ENCODE results near the gene PTPRG. TPM values are rescaled to one million over a fixed set of nuclear protein-coding genes. Genes with fewer than 3 reads are reported as not detected.
"Not testable (repeated sequence)": the region's sequence is repeated elsewhere in the genome, so short reads cannot be mapped to it uniquely, and the experiment has no call there.

Gene PTPRG
- total and polyA plus RNA-seq, 5 experiments from 2014 or later, result not detected

DNA sequence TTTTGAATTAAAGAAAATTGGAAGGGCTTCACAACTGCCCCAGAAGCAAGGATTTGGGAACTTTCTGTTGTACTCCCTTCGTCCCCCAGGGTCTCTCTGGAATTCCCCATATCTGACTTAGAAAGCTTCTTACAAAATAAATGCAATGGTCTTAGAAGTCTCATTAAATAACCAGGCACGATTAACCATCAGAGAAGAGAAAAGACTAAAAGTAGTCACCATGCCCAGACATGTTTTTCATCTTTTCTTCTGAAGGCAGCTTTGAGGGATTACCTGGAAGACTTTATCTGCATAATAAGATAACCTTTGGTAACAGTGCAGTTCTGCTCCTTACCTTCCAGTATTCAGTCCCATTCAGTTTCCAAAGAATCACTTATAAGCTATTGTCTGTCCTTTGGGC lies 135.9 kb downstream of the PTPRG start:
- Mint-ChIP-seq H3K27me3 (peaks cover 0 to 11% (median 2%) of the 10 kb centered on the region in 5 donors), H3K4me3 (no peak overlapping the region), H3K36me3 (no peaks in the 10 kb centered on the region), H3K4me1 (no peaks in the 10 kb centered on the region), H3K27ac (no peak overlapping the region), H3K9me3 (peaks cover 0 to 4% (median 0%) of the 10 kb centered on the region in 9 donors)
- DNase-seq (no peak), ATAC-seq (no peak)
- POLR2A ChIA-PET, result no interaction called here

DNA sequence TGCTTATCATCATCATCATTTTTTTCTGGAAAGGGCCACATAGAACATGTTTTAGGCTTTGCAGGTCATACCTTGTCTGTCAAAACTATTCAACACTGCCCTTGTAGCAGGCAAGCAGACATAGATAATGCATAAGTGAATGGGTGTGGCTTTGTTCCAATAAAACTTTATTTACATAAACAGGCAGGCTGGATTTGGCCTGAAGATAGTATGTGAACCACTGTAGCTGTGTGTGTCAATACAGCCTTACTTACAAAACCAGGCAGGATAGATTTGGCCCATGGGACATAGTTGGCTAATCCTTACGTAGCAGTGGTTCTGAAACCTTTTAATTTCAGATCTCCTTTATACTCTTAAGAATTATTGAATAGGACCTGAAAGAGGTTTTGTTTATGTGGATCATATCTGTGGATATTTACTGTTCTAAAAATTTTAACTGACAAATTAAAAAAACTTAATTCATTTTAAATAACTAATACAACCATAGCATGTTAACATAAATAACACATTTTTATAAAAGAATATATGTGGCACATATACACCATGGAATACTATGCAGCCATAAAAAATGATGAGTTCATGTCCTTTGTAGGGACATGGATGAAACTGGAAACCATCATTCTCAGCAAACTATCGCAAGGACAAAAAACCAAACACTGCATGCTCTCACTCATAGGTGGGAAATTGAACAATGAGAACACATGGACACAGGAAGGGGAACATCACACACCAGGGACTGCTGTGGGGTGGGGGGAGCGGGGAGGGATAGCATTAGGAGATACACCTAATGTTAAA lies 137.1 kb downstream of the PTPRG start:
- POLR2A ChIA-PET, H3K36me3 Mint-ChIP-seq, DNase-seq, H3K9me3 Mint-ChIP-seq, H3K27me3 Mint-ChIP-seq, H3K4me3 Mint-ChIP-seq, ATAC-seq, H3K4me1 Mint-ChIP-seq: not testable (repeated sequence)
- H3K27ac Mint-ChIP-seq, result peak overlapping the region in 1 of 10 donors; percentile 19

DNA sequence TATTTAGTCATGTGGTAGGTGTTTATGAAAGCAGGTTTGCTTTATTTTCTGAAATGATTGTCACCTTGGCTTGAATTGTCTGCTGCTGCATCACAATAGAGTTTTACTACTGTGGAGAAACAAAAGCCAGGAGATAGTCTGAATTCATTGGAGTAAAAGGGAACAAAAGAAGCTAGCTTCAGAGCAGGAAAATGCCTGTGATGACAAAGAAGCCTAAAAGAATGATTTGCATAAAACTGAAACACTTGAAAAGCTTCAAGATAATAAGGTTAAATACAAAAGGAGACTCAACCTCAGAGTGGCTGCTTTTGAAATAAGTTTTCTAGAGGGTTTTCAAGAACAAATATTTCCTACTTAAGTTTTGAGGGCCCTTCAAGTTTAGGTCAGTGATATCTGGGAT lies 138.3 kb downstream of the PTPRG start:
- no peaks in the 10 kb centered on the region for H3K36me3 Mint-ChIP-seq
- POLR2A ChIA-PET, result no interaction called here
- peaks cover 0 to 4% (median 0%) of the 10 kb centered on the region in 5 donors for H3K27me3 Mint-ChIP-seq
- ATAC-seq, result no peak
- peaks cover 0 to 4% (median 0%) of the 10 kb centered on the region in 9 donors for H3K9me3 Mint-ChIP-seq
- no peak for DNase-seq
- H3K4me3 Mint-ChIP-seq, result no peak overlapping the region
- no peaks in the 10 kb centered on the region for H3K4me1 Mint-ChIP-seq
- H3K27ac Mint-ChIP-seq, result no peak overlapping the region

DNA sequence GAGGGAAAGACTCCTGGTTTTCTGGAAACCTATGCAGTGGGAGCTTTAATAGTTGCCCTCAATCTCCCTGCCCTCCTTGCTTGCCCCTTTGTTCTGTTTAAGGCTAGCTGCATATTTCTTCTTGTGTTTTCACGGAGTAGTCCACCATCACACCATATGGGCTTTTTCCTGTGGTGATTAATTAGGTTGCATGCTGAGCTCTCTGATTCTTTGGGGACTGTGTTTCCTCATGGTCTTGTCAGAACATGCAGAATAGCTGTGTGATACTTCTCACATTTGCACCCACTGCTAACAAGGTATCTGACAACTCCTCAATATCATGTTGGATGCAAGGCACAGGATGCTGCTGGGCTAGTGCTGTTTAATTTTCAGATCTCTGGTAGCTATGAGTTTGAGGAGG lies 139.6 kb downstream of the PTPRG start:
- Mint-ChIP-seq H3K36me3 (no peaks in the 10 kb centered on the region), H3K9me3 (peaks cover 0 to 4% (median 0%) of the 10 kb centered on the region in 9 donors), H3K4me3 (no peak overlapping the region), H3K27me3 (peaks cover 0 to 4% (median 0%) of the 10 kb centered on the region in 5 donors), H3K4me1 (no peaks in the 10 kb centered on the region), H3K27ac (no peak overlapping the region)
- DNase-seq (no peak), ATAC-seq (no peak)
- POLR2A ChIA-PET, result no interaction called here

DNA sequence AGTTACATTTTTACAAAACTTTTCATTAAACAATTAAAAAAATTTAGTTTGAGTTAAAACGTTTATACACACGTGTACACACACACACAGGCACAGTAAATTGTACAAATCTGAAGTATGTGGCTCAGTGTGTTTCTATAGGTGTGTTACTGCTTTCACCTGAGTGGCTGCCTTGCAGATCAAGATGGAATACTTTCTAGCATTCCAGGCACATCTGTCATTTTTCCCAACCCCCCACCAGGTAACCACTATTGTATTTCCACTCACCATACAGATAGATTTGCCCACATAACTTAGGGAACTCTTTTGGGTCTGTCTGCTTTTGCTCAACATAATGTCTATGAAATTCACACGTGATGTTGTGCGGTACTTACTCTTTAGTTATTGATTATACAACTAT lies 141.1 kb downstream of the PTPRG start:
- Mint-ChIP-seq H3K36me3 (no peaks in the 10 kb centered on the region), H3K4me3 (no peak overlapping the region), H3K27ac (no peak overlapping the region), H3K4me1 (no peaks in the 10 kb centered on the region), H3K9me3 (peaks cover 0 to 4% (median 0%) of the 10 kb centered on the region in 9 donors), H3K27me3 (peaks cover 0 to 4% (median 0%) of the 10 kb centered on the region in 5 donors)
- POLR2A ChIA-PET, result interaction anchor here (0.7 kb wide), 1 partner anchor 349 kb away, joined by 3 read pairs; no protein-coding TSS in a partner anchor
- no peak for DNase-seq
- ATAC-seq, result no peak

DNA sequence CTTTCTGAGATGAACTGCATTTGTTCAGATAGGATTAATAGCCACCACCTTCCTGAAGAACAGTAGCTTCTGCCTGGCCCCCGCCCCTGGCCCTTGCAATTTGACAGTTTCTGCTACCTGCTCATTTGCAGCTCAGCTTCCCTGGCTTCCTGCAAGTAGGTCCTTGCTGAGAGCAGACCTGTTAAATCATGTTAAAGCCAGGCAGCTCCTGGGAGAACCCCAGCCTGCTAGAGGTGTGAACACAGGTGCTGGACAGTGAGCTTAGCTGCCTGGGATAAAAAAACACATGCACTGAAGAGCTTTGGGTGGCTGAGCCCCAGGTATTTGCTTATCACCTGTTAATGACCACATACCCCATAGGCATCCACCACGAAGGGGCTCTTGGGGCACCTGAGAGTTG lies 143.4 kb downstream of the PTPRG start:
- peaks cover 0 to 2% (median 0%) of the 10 kb centered on the region in 9 donors for H3K9me3 Mint-ChIP-seq
- H3K4me3 Mint-ChIP-seq, result no peak overlapping the region
- H3K27me3 Mint-ChIP-seq, result peaks cover 0 to 4% (median 0%) of the 10 kb centered on the region in 5 donors
- no peak overlapping the region for H3K27ac Mint-ChIP-seq
- ATAC-seq, result no peak
- H3K36me3 Mint-ChIP-seq, result no peaks in the 10 kb centered on the region
- DNase-seq, result no peak
- no peaks in the 10 kb centered on the region for H3K4me1 Mint-ChIP-seq
- POLR2A ChIA-PET, result no interaction called here

DNA sequence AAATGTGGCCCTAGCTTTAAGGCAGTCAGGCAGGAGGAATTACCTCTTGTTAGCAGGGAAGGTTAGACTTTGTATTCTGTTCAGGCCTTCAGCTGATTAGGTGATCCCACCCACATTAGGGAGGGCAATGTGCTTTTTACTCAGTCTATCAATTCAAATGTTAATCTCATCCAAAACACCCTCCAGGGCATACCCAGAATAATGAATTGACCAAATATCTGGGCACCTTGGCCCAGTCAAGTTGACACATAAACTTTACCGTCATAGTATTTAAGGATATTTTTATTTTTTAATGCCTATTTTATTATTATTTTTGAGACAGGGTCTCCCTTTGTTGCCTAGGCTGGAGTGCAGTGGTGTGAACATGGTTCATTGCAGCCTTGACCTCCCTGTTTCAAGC lies 146.1 kb downstream of the PTPRG start:
- no peak for ATAC-seq
- POLR2A ChIA-PET, result no interaction called here

DNA sequence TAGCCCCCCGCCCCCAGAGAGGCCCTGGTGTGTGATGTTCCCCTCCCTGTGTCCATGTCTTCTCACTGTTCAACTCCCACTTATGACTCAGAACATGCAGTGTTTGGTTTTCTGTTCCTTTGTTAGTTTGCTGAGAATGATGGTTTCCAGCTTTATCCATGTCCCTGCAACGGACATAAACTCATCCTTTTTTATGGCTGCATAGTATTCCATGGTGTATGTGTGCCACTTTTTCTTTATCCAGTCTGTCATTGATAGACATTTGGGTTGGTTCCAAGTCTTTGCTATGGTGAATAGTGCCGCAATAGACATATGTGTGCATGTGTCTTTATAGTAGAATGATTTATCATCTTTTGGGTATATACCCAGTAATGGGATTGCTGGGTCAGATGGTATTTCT lies 149.5 kb downstream of the PTPRG start:
- ATAC-seq, H3K36me3 Mint-ChIP-seq, H3K27me3 Mint-ChIP-seq, H3K4me3 Mint-ChIP-seq, H3K4me1 Mint-ChIP-seq, DNase-seq, H3K27ac Mint-ChIP-seq, POLR2A ChIA-PET: not testable (repeated sequence)
- H3K9me3 Mint-ChIP-seq, result peaks cover 0 to 12% (median 4%) of the 10 kb centered on the region in 9 donors

More for the DNA sequence above, 146.1 kb downstream of the PTPRG start:
- H3K4me3 Mint-ChIP-seq, result no peak overlapping the region
- no peaks in the 10 kb centered on the region for H3K4me1 Mint-ChIP-seq
- no peaks in the 10 kb centered on the region for H3K36me3 Mint-ChIP-seq
- H3K9me3 Mint-ChIP-seq, result peaks cover 0 to 9% (median 3%) of the 10 kb centered on the region in 9 donors
- no peak for DNase-seq
- peaks cover 0 to 4% (median 0%) of the 10 kb centered on the region in 5 donors for H3K27me3 Mint-ChIP-seq
- no peak overlapping the region for H3K27ac Mint-ChIP-seq

DNA sequence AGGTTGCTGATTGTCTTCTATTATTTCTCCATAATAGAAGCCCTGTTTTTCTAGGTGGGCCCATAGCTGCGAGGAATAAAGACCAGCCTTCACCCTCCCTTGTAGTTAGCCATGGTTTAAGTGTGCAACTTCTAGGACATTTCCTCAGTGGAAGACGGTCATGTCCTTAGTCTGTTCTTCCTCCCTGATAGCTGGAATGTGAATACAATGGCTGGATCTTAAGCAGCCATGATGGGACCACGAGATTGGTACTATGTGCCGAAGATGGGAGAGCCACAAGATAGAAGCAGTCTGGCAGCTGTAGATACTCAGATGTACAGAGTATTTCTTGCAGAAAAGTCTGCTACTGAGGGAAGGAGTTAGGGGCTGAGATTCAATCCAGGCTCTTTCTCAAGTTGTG lies 152.9 kb downstream of the PTPRG start:
- no peaks in the 10 kb centered on the region for H3K4me1 Mint-ChIP-seq
- ATAC-seq, result no peak
- peaks cover 0 to 5% (median 0%) of the 10 kb centered on the region in 5 donors for H3K27me3 Mint-ChIP-seq
- no peak overlapping the region for H3K4me3 Mint-ChIP-seq
- no peak for DNase-seq
- peaks cover 0 to 12% (median 4%) of the 10 kb centered on the region in 9 donors for H3K9me3 Mint-ChIP-seq
- POLR2A ChIA-PET, result no interaction called here
- no peaks in the 10 kb centered on the region for H3K36me3 Mint-ChIP-seq
- no peak overlapping the region for H3K27ac Mint-ChIP-seq

DNA sequence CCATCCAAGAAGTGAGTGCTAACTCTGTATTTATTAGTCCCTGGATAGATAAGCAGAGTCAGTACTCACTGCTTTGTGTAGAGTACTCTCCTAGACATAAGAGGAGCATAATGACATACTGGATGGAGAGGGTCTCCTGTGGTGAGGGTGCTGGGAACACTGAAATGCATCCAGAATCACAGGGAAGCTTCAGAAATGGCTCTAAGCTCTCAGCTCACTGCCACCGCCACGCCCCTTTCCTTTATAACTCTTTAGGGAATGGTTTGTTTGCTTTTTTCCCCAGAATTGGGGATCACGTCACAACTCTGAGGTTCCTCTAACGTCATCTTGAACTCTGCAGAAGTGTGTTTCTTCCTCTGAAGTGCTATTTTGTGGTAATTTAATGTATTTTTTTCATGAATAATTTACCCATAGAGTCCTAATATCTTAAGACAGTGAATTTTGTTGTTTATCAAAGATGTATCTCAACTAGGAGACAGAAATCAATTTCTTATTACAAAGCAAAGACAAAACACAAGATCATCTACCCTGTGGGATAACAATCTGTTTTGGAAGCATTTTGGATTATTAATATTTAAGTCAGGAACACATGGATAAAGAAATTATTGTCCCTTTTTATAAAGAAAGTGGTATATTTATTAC lies 154.6 kb downstream of the PTPRG start:
- no peaks in the 10 kb centered on the region for H3K36me3 Mint-ChIP-seq

DNA sequence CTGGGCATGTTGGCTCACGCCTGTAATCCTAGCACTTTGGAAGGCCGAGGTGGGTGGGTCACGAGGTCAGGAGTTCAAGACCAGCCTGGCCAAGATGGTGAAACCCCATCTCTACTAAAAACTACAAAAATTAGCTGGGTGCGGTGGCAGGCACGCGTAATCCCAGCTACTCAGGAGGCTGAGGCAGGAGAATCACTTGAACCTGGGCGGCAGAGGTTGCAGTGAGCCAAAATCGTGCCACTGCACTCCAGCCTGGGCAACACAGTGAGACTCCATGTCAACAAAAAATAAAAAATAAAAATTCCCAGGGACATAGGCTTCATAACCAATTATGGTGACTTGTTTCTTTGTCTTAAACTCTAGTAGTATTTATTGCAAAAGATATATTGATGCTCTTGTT lies 155.3 kb downstream of the PTPRG start:
- DNase-seq, H3K36me3 Mint-ChIP-seq, H3K4me3 Mint-ChIP-seq, POLR2A ChIA-PET, H3K27ac Mint-ChIP-seq, H3K27me3 Mint-ChIP-seq, H3K4me1 Mint-ChIP-seq, H3K9me3 Mint-ChIP-seq, ATAC-seq: not testable (repeated sequence)

More for the DNA sequence above, 154.6 kb downstream of the PTPRG start:
- Mint-ChIP-seq H3K4me3 (no peak overlapping the region), H3K9me3 (peaks cover 0 to 6% (median 2%) of the 10 kb centered on the region in 9 donors), H3K4me1 (no peaks in the 10 kb centered on the region), H3K27me3 (peaks cover 0 to 6% (median 3%) of the 10 kb centered on the region in 5 donors), H3K27ac (no peak overlapping the region)
- no peak for DNase-seq
- no peak for ATAC-seq
- POLR2A ChIA-PET, result no interaction called here

DNA sequence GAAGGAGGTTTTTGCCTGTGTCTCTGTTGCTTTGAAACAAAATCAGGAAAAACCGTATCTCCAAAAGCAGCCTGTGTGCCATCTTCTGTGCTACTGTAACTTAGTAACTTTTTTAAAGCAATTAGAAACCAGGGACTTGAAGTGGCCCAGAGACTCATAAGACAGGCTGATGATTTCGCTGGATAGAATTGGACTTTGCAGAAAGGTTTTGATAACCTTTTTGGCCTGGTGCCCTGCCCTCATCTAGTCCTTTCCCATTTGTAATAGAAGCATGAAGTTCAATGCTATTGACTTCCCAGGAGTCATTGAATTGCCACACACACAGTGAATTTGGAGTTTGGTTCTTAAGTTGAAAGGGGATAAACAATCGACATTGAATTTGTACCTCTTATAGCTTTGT lies 157.2 kb downstream of the PTPRG start:
- Mint-ChIP-seq H3K4me3 (no peak overlapping the region), H3K36me3 (no peaks in the 10 kb centered on the region), H3K27me3 (peaks cover 0 to 6% (median 3%) of the 10 kb centered on the region in 5 donors), H3K27ac (no peak overlapping the region), H3K4me1 (no peaks in the 10 kb centered on the region), H3K9me3 (peaks cover 0 to 4% (median 0%) of the 10 kb centered on the region in 9 donors)
- DNase-seq, result no peak
- POLR2A ChIA-PET, result no interaction called here
- ATAC-seq, result no peak

DNA sequence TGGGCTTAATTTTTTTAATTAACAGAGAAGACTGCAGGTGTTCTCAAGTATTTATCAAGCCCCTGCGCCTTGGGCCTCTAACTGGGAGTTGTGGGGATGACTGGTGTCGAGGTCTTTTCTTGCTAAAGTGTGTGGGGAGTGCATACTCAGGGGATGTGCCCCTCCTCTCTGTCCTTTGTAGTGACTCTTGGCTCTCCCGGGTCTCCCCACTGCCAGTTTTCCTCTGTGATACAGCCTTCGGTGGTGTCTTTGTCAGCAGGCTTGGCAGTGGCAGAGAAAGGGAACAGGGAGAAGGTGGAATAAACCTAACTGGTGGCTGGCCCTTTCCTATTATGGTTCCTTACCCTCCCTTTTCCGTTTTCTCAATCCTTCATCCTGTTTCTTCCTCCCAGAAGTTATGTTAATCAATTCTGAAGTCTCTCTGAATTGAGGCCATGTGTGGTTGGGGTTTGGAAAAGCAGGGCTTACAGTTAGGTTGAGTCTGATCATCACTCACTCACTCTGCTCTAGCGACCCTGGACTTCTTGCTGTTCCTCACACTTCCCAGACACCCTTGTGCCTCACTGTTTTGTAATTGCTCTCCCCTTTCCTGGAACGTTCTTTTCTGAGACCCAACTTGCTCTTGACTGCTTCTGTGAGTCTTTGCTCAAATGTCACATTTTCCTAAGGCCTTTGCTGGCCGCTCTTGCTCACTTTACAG lies 158.1 kb downstream of the PTPRG start:
- ATAC-seq (no peak), DNase-seq (no peak)
- Mint-ChIP-seq H3K27me3 (peaks cover 0 to 6% (median 3%) of the 10 kb centered on the region in 5 donors), H3K4me3 (no peak overlapping the region), H3K9me3 (peaks cover 0 to 5% (median 0%) of the 10 kb centered on the region in 9 donors), H3K27ac (no peak overlapping the region), H3K4me1 (no peaks in the 10 kb centered on the region), H3K36me3 (no peaks in the 10 kb centered on the region)
- POLR2A ChIA-PET, result no interaction called here
